GM18502 (cell line): ENCODE measurements around the gene KCNQ1.

Experiments
- ATAC-seq: cut with Tn5 transposase; IDR thresholded peaks from one replicate; pipeline ENCODE4 v1.9.1; 2021; ENCODE audit warnings: mild to moderate bottlenecking; ENCODE audit not compliant: unreplicated experiment, poor library complexity

The KCNQ1 gene

DNA sequence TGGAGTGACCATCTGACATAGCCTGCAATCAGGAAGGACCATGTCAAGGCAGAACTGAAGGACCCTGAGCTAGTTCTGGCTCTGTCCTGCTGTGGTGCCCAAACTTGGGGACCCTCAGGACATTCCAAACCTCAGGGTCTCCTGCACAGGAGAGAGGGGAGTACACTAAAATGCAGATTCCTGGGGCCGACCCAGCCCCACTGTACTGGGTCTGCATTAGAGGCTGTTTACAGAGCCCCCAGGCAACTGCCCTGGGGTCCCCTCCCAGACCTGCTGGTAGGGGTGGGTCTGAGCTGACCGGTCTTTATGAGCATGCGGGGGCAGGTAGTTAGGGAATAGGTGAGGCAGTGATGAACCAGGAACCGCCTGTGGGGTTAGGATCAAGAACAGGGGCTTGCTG lies 7.3 kb upstream of the KCNQ1 start:
- ATAC-seq = no peak

- no peak for ATAC-seq
Measured at GRCh38 chr11:2439820-2440219, 5.0 kb upstream of the KCNQ1 start.

- no peak for ATAC-seq
Measured at GRCh38 chr11:2440646-2441045, 4.2 kb upstream of the KCNQ1 start.

GRCh38 chr11:2441171-2441570 lies 3.6 kb upstream of the KCNQ1 start:
- ATAC-seq = no peak

- no peak for ATAC-seq
Measured at GRCh38 chr11:2442589-2442988, 2.2 kb upstream of the KCNQ1 start.

- ATAC-seq = no peak
Measured at GRCh38 chr11:2443406-2443805, 1.4 kb upstream of the KCNQ1 start.

DNA sequence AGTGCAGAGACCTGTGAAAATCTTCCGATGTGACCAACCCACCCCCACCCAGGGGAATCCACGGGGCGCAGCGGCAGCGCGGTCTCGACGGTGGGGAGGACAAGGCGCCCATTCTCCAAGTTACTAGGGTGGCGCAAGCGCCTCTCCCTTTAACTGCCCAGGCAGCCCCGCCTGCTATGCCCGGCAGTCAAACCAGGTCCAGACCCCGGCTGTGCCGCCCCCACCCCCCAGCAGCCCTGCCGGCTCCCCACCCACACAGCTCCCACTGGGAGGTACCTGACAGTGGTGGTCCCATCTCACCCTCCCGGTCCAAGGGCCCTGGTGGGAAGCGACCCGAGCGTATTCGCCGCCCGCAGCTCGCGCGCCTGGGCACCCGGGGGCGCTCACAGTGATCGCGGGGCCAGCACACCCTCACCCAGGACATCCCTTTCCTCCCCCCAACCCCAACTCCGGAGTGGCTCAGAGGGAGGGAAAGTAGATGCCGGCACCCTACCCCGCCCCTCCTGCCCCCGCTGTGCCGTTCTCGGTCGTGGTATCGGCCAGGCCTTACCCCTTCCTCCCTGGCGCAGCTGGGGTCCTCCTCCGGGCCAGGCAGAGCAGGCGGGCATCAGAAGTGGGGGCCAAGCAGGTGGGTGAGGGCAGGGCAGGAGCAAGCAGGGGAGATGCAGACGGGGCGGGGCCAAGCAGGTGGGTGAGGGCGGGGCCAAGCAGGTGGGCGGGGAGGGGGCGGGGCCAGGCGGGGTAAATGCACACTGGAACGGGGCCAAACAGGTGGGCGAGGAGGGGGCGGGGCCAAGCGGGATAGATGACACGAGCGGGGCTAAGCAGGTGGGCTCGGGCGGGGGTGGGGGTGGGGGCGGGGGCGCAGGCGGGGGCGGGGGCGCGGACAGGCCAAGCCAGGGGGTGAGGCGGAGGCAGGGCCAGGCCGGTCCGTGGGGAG lies 657 bp upstream of the KCNQ1 start, which contains the start of gene TRPM5:
TRPM5 (minus strand) TSS at position 634 of the 940 bp plus-strand sequence. CDS start 21,478 bp downstream, outside the sequence.
- ATAC-seq = no peak

DNA sequence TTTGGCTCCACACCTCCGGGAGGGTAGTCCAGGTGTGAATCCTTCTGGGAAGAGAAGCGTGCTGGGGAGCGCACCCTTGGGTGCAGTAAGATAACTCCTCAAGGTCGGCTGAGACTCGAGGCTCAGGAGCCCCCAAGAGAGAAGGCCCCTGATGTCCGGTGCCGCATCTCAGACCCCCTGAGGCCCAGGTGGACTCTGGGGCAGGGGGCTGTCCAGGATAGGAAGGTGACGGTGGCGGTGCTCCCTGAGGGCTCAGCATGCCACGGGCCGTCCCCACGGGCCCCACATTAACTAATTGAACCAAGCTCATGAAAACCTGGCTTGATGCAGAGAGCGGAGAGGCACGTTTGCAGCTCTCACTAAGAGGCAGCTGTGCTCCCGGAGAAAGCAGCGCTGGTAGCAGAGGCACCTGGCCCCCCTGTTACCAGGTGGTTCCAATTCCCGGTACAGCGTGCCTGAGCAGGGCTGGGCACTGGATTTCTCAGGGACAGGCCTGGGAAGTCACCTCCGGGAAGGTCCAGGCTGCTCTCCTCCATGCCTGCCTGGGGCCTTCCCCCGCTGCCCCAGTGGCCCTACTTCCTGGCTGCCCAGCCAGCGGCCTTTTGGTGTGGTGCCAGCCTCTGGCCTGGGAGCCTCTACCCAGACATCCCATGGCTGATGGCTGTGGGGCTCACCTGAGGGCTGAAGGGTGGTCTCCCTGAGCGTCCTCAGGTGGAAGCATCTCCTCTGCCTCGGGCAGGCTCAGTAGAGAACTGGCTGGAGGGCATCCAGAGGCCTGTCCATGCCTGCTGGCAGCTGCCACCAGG lies 1.1 kb downstream of the KCNQ1 start:
- no peak for ATAC-seq

GRCh38 chr11:2446590-2447252 lies 1.9 kb downstream of the KCNQ1 start:
- ATAC-seq = no peak

DNA sequence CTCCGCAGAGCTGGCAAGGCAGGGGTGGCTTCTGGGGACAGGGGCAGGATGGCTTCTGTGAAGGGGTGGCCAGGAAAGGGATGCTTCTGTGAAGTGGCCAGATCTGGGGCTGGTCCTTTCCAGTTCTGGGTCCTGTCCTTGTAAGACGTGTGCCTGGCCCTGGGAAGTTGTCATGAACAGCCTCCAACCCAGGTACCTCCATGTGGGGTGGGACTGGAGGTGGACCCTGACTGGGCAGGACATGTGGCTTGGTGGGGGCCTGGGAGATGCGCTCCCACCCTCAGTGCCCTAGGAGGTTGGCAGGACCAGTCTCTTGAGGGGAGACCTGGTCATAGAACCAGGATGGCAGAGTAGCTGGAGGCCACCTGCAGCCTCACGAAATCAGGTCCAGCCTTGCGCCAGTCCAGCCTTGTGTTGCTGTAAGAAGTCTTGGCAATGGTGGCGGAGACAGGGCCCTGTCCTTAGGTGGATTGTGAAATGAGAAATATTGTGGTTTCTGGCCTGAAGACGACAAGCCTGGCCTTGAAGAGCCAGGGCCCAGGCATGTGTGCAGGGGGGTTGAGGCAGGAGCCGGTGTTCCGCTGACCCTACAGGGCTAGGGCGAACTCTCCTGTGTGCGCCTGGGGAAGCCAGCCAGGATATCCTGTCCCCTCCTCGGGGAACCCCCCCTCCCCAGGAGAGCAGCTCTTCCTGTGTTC lies 2.6 kb downstream of the KCNQ1 start:
- no peak for ATAC-seq

- ATAC-seq = no peak
Measured at GRCh38 chr11:2447951-2448650, 3.3 kb downstream of the KCNQ1 start.

DNA sequence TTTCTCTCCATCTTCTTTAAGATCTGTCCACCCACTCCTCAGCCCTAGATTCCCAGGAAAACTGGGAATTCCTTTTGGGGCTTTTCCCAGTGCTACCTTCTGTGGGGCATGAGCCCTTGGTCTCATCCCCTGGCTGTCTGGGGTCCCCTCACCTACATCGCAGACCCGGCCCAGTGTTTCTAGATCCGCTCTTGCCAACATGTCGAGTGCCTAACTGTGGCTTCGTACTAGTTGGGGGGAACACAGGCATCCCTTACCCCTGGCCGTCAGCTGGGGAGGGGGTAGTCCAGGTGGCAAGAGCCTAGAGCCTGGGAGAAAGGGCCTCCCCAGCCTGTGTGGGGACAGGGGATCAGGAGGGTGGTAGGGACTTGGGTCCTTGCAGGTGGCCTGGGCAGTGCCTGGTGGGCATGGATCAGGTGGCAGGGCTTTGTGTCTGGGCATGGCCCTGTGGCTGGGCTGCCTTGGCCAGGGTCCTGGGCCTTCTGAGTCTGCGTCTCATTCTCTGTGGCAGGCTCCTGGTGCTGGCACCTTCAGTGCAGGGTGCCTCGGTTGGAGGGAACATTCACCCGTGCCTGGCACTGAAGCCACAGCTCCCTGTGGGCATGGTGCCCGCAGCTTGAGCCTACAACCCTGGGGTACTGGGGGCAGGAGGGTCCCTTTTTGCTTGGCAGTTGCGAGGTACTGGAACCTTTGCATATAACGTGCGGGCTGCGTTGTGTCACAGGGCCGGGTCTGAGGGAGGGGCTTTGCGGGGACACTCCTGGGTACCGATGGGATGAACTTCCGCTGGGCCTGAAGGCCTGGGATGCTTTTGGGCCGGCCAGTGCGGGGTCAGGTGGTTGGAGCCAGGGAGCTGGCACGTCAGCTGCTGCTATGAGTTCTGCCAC lies 4.1 kb downstream of the KCNQ1 start:
- ATAC-seq = no peak

GRCh38 chr11:2449548-2450320 lies 4.9 kb downstream of the KCNQ1 start:
- no peak for ATAC-seq

- no peak for ATAC-seq
Measured at GRCh38 chr11:2450321-2451041, 5.7 kb downstream of the KCNQ1 start.

GRCh38 chr11:2451336-2451735 lies 6.5 kb downstream of the KCNQ1 start:
- no peak for ATAC-seq

- no peak for ATAC-seq
Measured at GRCh38 chr11:2451916-2452315, 7.1 kb downstream of the KCNQ1 start.

DNA sequence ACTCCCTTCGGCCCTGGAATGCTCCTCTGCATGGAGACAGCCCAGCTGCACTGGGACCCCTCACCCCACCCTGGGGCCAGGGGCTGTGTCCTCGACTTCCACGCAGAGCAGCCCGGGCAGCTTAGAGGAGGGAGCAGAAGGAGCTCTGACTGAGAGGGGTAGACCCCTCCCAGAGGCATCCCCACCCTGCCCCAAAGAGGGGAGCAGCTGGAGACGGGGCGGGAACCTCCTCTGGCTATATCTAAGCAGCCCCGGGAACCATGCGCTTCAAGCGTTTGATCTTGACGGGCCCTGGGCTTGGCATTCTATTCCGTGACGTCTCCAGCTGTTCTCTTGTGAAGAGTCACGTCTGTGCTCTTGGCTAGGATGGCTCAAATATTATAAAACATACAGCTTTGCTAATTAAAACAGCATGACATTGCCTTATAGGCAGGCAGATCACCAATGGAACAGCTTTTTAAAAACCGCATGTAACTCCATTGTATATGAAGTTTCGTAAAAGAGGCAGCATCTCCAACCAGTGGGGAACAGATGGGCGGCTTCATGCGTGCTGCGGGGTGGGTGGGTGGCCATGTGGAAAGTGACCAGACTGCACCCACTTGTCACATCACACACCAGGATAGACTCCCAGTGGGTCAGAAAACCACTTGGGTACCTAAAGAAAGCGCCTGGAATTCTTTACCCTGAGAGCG lies 7.7 kb downstream of the KCNQ1 start:
- ATAC-seq = no peak
